ENCODE results near the gene IFT122. TPM values are rescaled to one million over a fixed set of nuclear protein-coding genes. Genes with fewer than 3 reads are reported as not detected.

IFT122 gene
- total and polyA plus RNA-seq, 2 donors (not counting 3 experiments of a cell fraction or from before 2014, with no cell fraction given): 38.4 to 41.7 TPM

DNA sequence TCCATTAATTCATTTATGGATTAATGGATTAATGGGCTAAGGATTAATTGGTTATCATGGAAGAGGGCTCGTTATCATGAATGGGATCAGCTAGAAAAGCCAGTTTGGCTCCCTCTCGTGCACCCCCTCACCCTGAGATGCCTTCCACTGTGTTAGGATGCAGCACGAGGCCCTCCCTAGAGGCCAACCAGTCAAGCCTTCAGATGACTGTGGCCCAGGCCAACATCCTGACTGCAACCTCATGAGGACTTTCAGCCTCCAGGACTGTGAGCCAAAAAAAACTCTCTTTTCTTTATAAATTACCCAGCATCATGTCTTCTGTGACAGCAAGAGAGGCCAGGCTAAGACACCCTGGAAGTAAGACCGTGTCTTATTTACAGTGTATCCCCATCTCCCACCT, 20.5 kb upstream of the IFT122 start:
- BruUV-seq (replicated peaks): no TSS peak
- ChIA-PET CTCF (no interaction called here), POLR2A (no interaction called here)
- Histone ChIP-seq H3K9me1 (replicated peaks; ENCODE audit: control insufficient read depth, extremely low read depth, insufficient read depth, low read length) (no peaks in the 10 kb centered on the region), H3K4me2 (ENCODE audit: insufficient read depth, low read length) (no peak overlapping the region), H3K79me2 (ENCODE audit: control insufficient read depth, insufficient read depth, low read length) (no peaks in the 10 kb centered on the region), H3K36me3 (ENCODE audit: control insufficient read depth in 2 of 2, extremely low read depth in 1 of 2, insufficient read depth in 2 of 2, low read length in 2 of 2) (no peaks in the 10 kb centered on the region), H2AFZ (ENCODE audit: low read depth, low read length) (no peak overlapping the region), H3K27ac (ENCODE audit: insufficient read depth, low read depth, low read length) (no peak overlapping the region), H3K9me3 (replicated peaks; ENCODE audit: control insufficient read depth, insufficient read depth, low read length) (no peaks in the 10 kb centered on the region), H3K9ac (replicated peaks; ENCODE audit: extremely low read depth, insufficient read depth, low read length) (no peak overlapping the region), H3K4me3 (replicated peaks in 1 of 3; ENCODE audit: insufficient read depth in 1 of 3, low read depth in 1 of 3, low read length in 3 of 3) (no peak overlapping the region), H4K20me1 (replicated peaks; ENCODE audit: control insufficient read depth, extremely low read depth, insufficient read depth, low read length) (no peaks in the 10 kb centered on the region), H3K27me3 (ENCODE audit: control insufficient read depth in 2 of 2, insufficient read depth in 2 of 2, low read length in 2 of 2) (no peaks in the 10 kb centered on the region), H3K4me1 (ENCODE audit: control insufficient read depth, extremely low read depth, insufficient read depth, low read length) (peaks cover 6% of the 10 kb centered on the region)
- dilution Hi-C loops (cut with MboI; ENCODE audit: extremely low pct_ligation_motif_present, low sequenced_read_pairs): no loop called here
- intact Hi-C loops (cut with micrococcal nuclease): no loop called here
- TF ChIP-seq, protein P1, sequence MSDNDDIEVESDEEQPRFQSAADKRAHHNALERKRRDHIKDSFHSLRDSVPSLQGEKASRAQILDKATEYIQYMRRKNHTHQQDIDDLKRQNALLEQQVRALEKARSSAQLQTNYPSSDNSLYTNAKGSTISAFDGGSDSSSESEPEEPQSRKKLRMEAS (IDR thresholded peaks at IDR 0.05; ENCODE audit: insufficient read depth, insufficient read length): no peak
- TF ChIP-seq, protein P2, sequence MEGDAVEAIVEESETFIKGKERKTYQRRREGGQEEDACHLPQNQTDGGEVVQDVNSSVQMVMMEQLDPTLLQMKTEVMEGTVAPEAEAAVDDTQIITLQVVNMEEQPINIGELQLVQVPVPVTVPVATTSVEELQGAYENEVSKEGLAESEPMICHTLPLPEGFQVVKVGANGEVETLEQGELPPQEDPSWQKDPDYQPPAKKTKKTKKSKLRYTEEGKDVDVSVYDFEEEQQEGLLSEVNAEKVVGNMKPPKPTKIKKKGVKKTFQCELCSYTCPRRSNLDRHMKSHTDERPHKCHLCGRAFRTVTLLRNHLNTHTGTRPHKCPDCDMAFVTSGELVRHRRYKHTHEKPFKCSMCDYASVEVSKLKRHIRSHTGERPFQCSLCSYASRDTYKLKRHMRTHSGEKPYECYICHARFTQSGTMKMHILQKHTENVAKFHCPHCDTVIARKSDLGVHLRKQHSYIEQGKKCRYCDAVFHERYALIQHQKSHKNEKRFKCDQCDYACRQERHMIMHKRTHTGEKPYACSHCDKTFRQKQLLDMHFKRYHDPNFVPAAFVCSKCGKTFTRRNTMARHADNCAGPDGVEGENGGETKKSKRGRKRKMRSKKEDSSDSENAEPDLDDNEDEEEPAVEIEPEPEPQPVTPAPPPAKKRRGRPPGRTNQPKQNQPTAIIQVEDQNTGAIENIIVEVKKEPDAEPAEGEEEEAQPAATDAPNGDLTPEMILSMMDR (IDR thresholded peaks at IDR 0.05; ENCODE audit: extremely low read depth in 1 of 2, insufficient read depth in 1 of 2, low read depth in 1 of 2, low read length in 2 of 2): no peak
- TF ChIP-seq POLR2A (IDR thresholded peaks at IDR 0.05; ENCODE audit: low read depth, low read length) (no peak), EZH2 (IDR thresholded peaks at IDR 0.05; ENCODE audit: borderline replicate concordance, low read depth, low read length, severe bottlenecking) (no peak), GATA2 (IDR thresholded peaks at IDR 0.05; ENCODE audit: insufficient read depth, insufficient read length, low read depth, low read length) (no peak)
- FAIRE-seq (peak; percentile 40), DNase-seq (ENCODE audit: low read depth, low spot score) (no peak)

All from endothelial cell of umbilical vein (primary cell).